GM12878 (cell line): ENCODE data around the gene KRT86.

Source experiments
- CTCF ChIP-seq, 3 experiments: IDR thresholded peaks in 2 of 3; conservative IDR thresholded peaks in 1 of 3; 2 replicates each; pipeline ENCODE4 v1.5.1; 2011; ENCODE audit warnings: low read depth in 3 of 3, low read length in 3 of 3, mild to moderate bottlenecking in 3 of 3, control low read depth in 2 of 3, moderate library complexity in 2 of 3, inconsistent platforms in 1 of 3, mixed read lengths in 1 of 3; ENCODE audit not compliant: control insufficient read depth in 2 of 3, insufficient read depth in 1 of 3; ENCODE audit errors: extremely low read depth in 1 of 3
- LARP7 ChIP-seq: fragments of 450-650 bp; IDR thresholded peaks from 2 replicates; pipeline ENCODE4 v1.6.1; 2017; ENCODE audit warnings: mild to moderate bottlenecking
- NR2C1 ChIP-seq: fragments of 450-650 bp; IDR thresholded peaks from 2 replicates; pipeline ENCODE4 v1.6.1; 2017; ENCODE audit warnings: antibody characterized with exemption, mild to moderate bottlenecking, moderate library complexity
- POLR2A ChIP-seq: IDR thresholded peaks from 2 replicates; pipeline ENCODE4 v1.6.1; 2011; ENCODE audit warnings: low read depth, mild to moderate bottlenecking, low read length

DNA sequence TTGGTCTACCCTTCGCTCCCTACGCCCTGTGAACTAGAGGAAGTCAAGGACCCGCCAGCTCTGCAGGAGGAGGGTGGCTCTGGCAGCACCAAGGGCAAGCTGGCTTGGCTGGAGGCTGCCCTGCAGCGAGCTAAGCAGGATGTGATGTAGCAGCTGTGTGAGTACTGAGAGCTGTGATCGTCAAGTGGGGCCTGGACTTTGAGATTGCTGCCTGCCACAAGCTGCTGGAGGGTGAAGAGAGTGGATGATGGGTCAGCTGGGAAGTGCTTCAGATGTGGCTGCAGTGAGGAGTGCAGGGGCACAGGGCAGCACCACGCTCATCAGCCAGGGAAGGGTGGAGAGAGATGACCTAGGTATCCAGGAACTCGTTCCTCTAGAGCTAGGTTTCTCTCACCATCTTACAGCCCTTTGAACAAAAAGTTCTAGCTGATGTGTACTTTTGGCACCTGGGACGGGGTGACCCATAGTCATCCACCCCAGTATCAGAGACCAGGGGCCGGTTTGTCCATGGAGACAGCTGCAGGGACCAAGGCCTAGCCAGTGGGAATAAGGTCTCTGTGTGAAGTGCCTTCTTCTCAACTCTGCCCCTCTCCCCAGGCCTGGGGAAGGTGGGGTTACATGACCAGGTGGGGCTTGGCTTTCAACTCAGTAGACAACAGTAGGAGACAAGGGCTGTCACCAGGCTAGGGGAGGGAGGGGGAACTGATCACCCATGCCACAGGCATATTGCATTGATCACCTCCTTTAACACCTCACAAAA, 3.2 kb downstream of the KRT86 start:
- TF ChIP-seq CTCF (IDR thresholded peaks at IDR 0.05 in 2 of 3, conservative IDR thresholded peaks at IDR 0.05 in 1 of 3; ENCODE audit: control insufficient read depth in 2 of 3, extremely low read depth in 1 of 3, insufficient read depth in 1 of 3, low read depth in 3 of 3, low read length in 3 of 3) (no peak), POLR2A (no peak), NR2C1 (no peak), LARP7 (no peak)
